HepG2 (cell line): ENCODE data around the gene AGXT. TPM values are rescaled to one million over a fixed set of nuclear protein-coding genes. Genes with fewer than 3 reads are reported as not detected.
A peak's percentile ranks its signal among the peaks of the same experiment; 100 is the strongest.

Experiments
- ATAC-seq: fragments of 200-7000 bp; cut with Tn5 transposase; 3 replicates; pipeline ENCODE4 v1.9.1; 2020; ENCODE audit warnings: mild to moderate bottlenecking, moderate library complexity
- BruUV-seq: library from RNA; stranded (reverse); fragments of 400-500 nt; replicated peaks from 2 replicates; lab custom pipeline; 2021; lab: Mats Ljungman, UMichigan
- CTCF ChIA-PET: fragments of 300-600 bp; formaldehyde crosslinking; extraction: SDS; loops from one replicate; lab custom pipeline; 2021; ENCODE audit warnings: low total read pairs, inconsistent platforms, low intra/inter-chr PET ratio; lab: Yijun Ruan, JAX
- POLR2A ChIA-PET: fragments of 350-600 bp; sonication (Branson Sonifier 250); formaldehyde crosslinking; loops from one replicate; lab custom pipeline; 2020; ENCODE audit warnings: antibody characterized with exemption, inconsistent platforms; lab: Yijun Ruan, JAX
- DNase-seq: peaks from one replicate; pipeline ENCODE4 v3.0.0-alpha.2; 2015; ENCODE audit warnings: low spot score
- FAIRE-seq: peaks from 3 replicates; lab custom pipeline; 2011; peaks lifted over from hg19 to GRCh38; lab: Jason Lieb, UNC
- H2AFZ ChIP-seq: one replicate; pipeline ENCODE4 v1.6.1; 2011; ENCODE audit warnings: low read length, inconsistent platforms
- H3K27ac ChIP-seq: fragments of 300-600 bp; 3 replicates; pipeline ENCODE4 v1.8.0; 2011; ENCODE audit warnings: mixed run types, mild to moderate bottlenecking, mixed read lengths, low read length, inconsistent platforms; ENCODE audit not compliant: insufficient read depth; ENCODE audit errors: extremely low read length
- H3K27me3 ChIP-seq, 2 experiments: fragments of 200-600 bp in 1 of 2; 2 replicates in 1 of 2; 3 replicates in 1 of 2; pipeline versions ENCODE4 v1.6.0 to v1.8.0; 2011; ENCODE audit warnings: low read length in 2 of 2, mild to moderate bottlenecking in 2 of 2, moderate library complexity in 2 of 2, inconsistent platforms in 1 of 2; ENCODE audit not compliant: insufficient read depth in 2 of 2, control insufficient read depth in 1 of 2
- H3K36me3 ChIP-seq, 2 experiments: fragments of 200-600 bp in 1 of 2; replicated peaks in 1 of 2; 2 replicates in 1 of 2; 3 replicates in 1 of 2; pipeline versions ENCODE4 v1.5.1 to v1.8.0; 2011; ENCODE audit warnings: low read length in 2 of 2, inconsistent platforms in 1 of 2; ENCODE audit not compliant: insufficient read depth in 2 of 2, control insufficient read depth in 1 of 2
- H3K4me1 ChIP-seq: 2 replicates; pipeline ENCODE4 v1.5.1; 2012; ENCODE audit warnings: low read length, inconsistent platforms; ENCODE audit not compliant: insufficient read depth
- H3K4me2 ChIP-seq: 2 replicates; pipeline ENCODE4 v1.6.0; 2011; ENCODE audit warnings: low read depth, low read length, inconsistent platforms
- H3K4me3 ChIP-seq, 3 experiments: fragments of 200-600 bp in 1 of 3; sonication (generic), shearing (Covaris generic) in 1 of 3; replicated peaks in 1 of 3; 2 replicates each; pipeline ENCODE4 v1.5.1; 2011 to 2016; ENCODE audit warnings: low read length in 3 of 3, inconsistent platforms in 2 of 3, low read depth in 2 of 3, mild to moderate bottlenecking in 2 of 3, control low read depth in 1 of 3, mixed read lengths in 1 of 3; ENCODE audit not compliant: insufficient read depth in 1 of 3
- H3K79me2 ChIP-seq: one replicate; pipeline ENCODE4 v1.6.1; 2011; ENCODE audit warnings: low read length, inconsistent platforms; ENCODE audit not compliant: insufficient read depth
- H3K9ac ChIP-seq: 2 replicates; pipeline ENCODE4 v1.6.0; 2011; ENCODE audit warnings: mild to moderate bottlenecking, low read depth, low read length, inconsistent platforms; ENCODE audit not compliant: insufficient read depth
- H3K9me3 ChIP-seq: 2 replicates; pipeline ENCODE4 v1.5.1; 2012; ENCODE audit warnings: mild to moderate bottlenecking, low read length
- H4K20me1 ChIP-seq: 2 replicates; pipeline ENCODE4 v1.6.0; 2011; ENCODE audit warnings: inconsistent platforms, mild to moderate bottlenecking, low read length, moderate library complexity; ENCODE audit not compliant: insufficient read depth
- ZNF136 ChIP-seq: sonication (generic); formaldehyde crosslinking; IDR thresholded peaks from 2 replicates; pipeline ENCODE4 v1.8.1; 2022; ENCODE audit warnings: low read depth, mild to moderate bottlenecking, moderate library complexity, missing genetic modification reagents
- ZNF292 ChIP-seq: sonication (generic); formaldehyde crosslinking; IDR thresholded peaks from 2 replicates; pipeline ENCODE4 v1.8.1; 2022; ENCODE audit warnings: mild to moderate bottlenecking, low read depth, missing genetic modification reagents, borderline replicate concordance
- WGBS: methylation state at CpG from one replicate; pipeline ENCODE4 v1.1.6; 2017; ENCODE audit warnings: low lambda C conversion rate; 5-methylcytosine and 5-hydroxymethylcytosine counted together
- in situ Hi-C: cut with HindIII; loops from 2 replicates; pipeline ENCODE4 v1.10.0; 2017; ENCODE audit warnings: low pct_unique_long_range_greater_than_20kb; ENCODE audit not compliant: extremely low pct_ligation_motif_present
- intact Hi-C: fragments of 100-400 bp; cut with micrococcal nuclease; formaldehyde crosslinking; loops from one replicate; pipeline ENCODE4 v1.10.0; 2022; ENCODE audit not compliant: unreplicated experiment
- polyA plus RNA-seq, 8 experiments: library from polyadenylated mRNA; depleted of rRNA in 3 of 8; stranded (reverse) in 7 of 8; unstranded in 1 of 8; fragments of >200 nt; fragmentation: Illumina TruSeq in 4 of 8; extraction: Trizol in 4 of 8; gene quantifications; 2 replicates each; pipeline versions ENCODE4 v1.2.1 to v1.2.3, GENCODE V29; 2011 to 2016; ENCODE audit warnings: low read depth in 4 of 8, missing spikeins in 1 of 8, mixed read lengths in 1 of 8; ENCODE audit not compliant: insufficient read depth in 1 of 8
- total RNA-seq, 5 experiments: library from RNA; depleted of rRNA; stranded (reverse); fragments of >200 nt; fragmentation: Illumina TruSeq; extraction: Trizol; gene quantifications; 2 replicates each; pipeline ENCODE4 v1.2.3, GENCODE V29; 2016; ENCODE audit warnings: low read depth in 1 of 5
- TF ChIP-seq, protein P1 (sequence below): sonication (generic); formaldehyde crosslinking; IDR thresholded peaks from 2 replicates; pipeline ENCODE4 v1.5.1; 2020; ENCODE audit warnings: mild to moderate bottlenecking, missing genetic modification reagents, moderate library complexity
- TF ChIP-seq, protein P2 (sequence below): sonication (generic); formaldehyde crosslinking; IDR thresholded peaks from 2 replicates; pipeline ENCODE4 v1.5.0; 2020; ENCODE audit warnings: mild to moderate bottlenecking, missing genetic modification reagents, moderate library complexity

The AGXT gene
- total and polyA plus RNA-seq, 2 of the 13 experiments (the other 11 are each of a cell fraction or from before 2014, with no cell fraction given) = 41.9 to 96.1 TPM

DNA sequence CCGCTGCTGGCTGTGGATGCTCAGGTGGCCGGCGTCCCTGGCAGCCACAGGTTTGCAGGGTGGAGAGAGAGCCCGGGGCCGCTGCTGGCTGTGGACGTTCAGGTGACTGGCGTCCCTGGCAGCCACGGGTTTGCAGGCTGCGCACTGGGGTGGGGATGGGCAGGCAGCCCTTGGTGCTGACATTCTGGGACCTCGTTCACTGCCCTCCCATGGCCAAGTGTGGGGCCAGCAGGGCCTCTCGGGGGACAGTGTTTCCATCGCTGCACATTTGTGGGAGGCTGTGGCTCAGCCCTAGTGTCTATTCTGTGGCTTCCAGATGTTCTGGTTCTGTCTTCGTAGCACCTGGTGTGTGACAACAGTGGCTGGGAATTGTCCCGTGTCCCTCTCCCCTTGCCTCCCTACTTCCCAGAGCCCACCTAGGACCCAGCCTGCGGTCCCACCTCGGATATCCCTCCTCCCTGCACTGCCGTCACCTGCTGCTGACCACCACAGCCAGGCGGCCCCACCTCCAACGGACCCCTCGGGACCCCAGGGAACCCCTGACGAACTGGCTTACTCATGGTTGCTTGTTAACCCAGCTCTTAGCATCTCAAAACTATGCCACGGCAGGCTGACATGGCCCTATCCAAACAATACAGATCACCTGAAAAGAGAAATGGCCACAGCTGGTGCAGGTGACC lies 38.4 kb downstream of the AGXT start:
- Histone ChIP-seq H3K4me2 (peak overlapping the region; percentile 45), H3K27ac (no peak overlapping the region), H3K36me3 (no peaks in the 10 kb centered on the region), H3K9ac (no peak overlapping the region), H3K9me3 (no peaks in the 10 kb centered on the region), H3K4me1 (peaks cover 50% of the 10 kb centered on the region), H3K79me2 (no peaks in the 10 kb centered on the region), H3K27me3 (peaks cover 18 to 78% of the 10 kb centered on the region in 2 experiments), H3K4me3 (peak overlapping the region in 1 of 3 experiments; percentile 29; a peak in 1 of 6 replicates), H4K20me1 (no peaks in the 10 kb centered on the region), H2AFZ (no peak overlapping the region)
- TF ChIP-seq, protein P1, sequence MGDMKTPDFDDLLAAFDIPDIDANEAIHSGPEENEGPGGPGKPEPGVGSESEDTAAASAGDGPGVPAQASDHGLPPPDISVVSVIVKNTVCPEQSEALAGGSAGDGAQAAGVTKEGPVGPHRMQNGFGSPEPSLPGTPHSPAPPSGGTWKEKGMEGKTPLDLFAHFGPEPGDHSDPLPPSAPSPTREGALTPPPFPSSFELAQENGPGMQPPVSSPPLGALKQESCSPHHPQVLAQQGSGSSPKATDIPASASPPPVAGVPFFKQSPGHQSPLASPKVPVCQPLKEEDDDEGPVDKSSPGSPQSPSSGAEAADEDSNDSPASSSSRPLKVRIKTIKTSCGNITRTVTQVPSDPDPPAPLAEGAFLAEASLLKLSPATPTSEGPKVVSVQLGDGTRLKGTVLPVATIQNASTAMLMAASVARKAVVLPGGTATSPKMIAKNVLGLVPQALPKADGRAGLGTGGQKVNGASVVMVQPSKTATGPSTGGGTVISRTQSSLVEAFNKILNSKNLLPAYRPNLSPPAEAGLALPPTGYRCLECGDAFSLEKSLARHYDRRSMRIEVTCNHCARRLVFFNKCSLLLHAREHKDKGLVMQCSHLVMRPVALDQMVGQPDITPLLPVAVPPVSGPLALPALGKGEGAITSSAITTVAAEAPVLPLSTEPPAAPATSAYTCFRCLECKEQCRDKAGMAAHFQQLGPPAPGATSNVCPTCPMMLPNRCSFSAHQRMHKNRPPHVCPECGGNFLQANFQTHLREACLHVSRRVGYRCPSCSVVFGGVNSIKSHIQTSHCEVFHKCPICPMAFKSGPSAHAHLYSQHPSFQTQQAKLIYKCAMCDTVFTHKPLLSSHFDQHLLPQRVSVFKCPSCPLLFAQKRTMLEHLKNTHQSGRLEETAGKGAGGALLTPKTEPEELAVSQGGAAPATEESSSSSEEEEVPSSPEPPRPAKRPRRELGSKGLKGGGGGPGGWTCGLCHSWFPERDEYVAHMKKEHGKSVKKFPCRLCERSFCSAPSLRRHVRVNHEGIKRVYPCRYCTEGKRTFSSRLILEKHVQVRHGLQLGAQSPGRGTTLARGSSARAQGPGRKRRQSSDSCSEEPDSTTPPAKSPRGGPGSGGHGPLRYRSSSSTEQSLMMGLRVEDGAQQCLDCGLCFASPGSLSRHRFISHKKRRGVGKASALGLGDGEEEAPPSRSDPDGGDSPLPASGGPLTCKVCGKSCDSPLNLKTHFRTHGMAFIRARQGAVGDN (CRISPR knock-in tag) = peak; percentile 59
- TF ChIP-seq, protein P2, sequence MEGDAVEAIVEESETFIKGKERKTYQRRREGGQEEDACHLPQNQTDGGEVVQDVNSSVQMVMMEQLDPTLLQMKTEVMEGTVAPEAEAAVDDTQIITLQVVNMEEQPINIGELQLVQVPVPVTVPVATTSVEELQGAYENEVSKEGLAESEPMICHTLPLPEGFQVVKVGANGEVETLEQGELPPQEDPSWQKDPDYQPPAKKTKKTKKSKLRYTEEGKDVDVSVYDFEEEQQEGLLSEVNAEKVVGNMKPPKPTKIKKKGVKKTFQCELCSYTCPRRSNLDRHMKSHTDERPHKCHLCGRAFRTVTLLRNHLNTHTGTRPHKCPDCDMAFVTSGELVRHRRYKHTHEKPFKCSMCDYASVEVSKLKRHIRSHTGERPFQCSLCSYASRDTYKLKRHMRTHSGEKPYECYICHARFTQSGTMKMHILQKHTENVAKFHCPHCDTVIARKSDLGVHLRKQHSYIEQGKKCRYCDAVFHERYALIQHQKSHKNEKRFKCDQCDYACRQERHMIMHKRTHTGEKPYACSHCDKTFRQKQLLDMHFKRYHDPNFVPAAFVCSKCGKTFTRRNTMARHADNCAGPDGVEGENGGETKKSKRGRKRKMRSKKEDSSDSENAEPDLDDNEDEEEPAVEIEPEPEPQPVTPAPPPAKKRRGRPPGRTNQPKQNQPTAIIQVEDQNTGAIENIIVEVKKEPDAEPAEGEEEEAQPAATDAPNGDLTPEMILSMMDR (CRISPR knock-in tag) = peak; percentile 35; the same call in 1 of the 2 replicates
- 0 out of 2 replicates have a peak, but pooled peaks have one; percentile 15 for TF ChIP-seq ZNF292 (CRISPR knock-in tag)
- TF ChIP-seq ZNF136 (CRISPR knock-in tag) = no peak
- POLR2A ChIA-PET = no interaction called here
- 48% methylated on average over 10 of the region's 22 CpGs for WGBS
- DNase-seq = no peak
- no peak for FAIRE-seq
- no TSS peak for BruUV-seq
- CTCF ChIA-PET = no interaction called here
- intact Hi-C loops = no loop called here
- in situ Hi-C loops = no loop called here
- peak; percentile 26 for ATAC-seq
